Stimulated activated CD4-positive, alpha-beta T cell treated with anti-CD3 and anti-CD28 coated beads, TNF-alpha, amount 100 ng/mL, for 24 hours (primary cell): ENCODE data around the gene NALCN.

Source experiments
- DNase-seq, 3 experiments: peaks; one replicate each; pipeline ENCODE4 v3.0.0-alpha.2; 2020; ENCODE audit warnings: low read depth in 3 of 3

The NALCN gene

GRCh38 chr13:101026736-101027398, 389.4 kb downstream of the NALCN start:
- DNase-seq: no peak

GRCh38 chr13:101026328-101026727, 390.0 kb downstream of the NALCN start:
- no peak for DNase-seq

GRCh38 chr13:101025925-101026324, 390.4 kb downstream of the NALCN start:
- no peak for DNase-seq

DNA sequence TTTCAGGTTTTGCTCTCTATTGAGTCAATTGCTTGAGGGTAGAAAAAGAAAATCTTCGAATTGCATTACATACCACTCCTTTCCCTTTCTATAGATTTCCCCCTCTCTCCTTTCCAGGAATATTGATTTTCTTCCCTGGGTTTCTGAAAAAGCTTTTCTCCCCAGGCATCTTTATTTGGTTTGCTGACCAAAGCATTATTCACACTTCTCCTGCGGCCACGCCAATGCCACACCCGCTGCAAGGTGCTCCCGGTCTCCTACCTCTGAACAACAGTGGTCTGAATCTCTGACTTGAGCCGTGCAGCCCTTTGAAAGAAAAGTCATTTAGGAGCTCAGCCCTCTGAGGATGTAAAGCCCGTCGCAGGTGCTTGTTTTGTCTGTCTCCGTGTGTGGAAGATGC, 390.8 kb downstream of the NALCN start:
- DNase-seq: no peak

GRCh38 chr13:101019126-101019525, 397.2 kb downstream of the NALCN start:
- DNase-seq: no peak

DNA sequence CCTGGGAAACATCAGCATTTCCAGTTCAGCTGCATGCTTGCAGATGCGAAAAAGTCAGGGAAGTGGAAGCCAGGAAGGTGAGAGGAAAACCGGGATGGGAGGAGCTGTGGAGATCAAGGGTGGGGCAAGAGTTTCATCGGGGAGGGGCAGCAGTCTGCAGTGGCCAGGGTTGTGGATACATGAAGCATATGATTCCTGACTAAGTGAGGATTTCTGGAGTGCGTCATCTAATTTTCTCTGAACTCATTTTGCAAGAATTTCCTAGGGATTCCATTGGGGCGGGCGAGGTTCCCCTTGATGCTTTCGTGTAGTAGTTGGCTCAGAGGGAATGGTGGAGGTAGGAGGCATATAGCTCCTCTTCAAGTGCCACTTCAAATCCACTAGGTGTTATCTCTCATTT, 397.6 kb downstream of the NALCN start:
- DNase-seq: no peak

GRCh38 chr13:101017123-101017872, 399.0 kb downstream of the NALCN start:
- DNase-seq: no peak

DNA sequence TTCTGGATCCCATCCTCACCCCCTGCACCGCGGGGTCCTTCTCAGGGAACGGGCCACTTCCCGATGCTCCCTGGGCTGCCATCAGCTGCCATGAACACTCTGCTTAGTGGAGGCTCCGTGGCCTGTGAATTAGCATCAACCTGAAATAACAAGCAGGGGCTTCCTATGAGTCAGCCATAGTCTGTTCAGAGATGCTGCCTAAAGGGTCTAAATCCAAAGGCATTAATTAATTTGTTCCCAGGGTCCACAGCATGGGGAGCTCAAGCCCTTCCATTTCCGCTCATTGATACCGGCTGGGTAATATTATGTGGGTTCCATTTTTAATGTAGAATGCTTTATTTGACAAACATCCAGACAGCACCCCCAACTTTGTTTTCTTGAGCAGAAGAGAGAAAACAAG, 399.8 kb downstream of the NALCN start:
- no peak for DNase-seq

DNA sequence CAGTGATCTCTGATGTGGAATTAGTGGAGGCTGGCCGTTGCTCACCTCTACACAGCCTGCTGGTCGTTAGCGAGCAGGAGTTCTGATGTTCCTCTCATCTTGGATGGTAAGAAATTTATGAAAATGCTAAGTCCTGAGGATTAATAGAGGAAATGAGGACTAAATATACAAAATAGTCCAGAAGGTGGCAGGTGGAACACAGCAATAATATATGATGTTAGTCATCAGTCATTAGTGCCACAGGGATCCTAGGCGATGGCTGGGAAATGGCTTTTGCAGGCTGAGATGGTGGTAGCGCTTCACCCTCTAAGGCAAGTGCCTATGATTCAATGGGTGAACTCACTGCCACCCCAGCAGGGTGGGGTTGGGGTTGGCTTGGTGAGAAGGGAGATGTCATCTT, 403.1 kb downstream of the NALCN start:
- no peak for DNase-seq

DNA sequence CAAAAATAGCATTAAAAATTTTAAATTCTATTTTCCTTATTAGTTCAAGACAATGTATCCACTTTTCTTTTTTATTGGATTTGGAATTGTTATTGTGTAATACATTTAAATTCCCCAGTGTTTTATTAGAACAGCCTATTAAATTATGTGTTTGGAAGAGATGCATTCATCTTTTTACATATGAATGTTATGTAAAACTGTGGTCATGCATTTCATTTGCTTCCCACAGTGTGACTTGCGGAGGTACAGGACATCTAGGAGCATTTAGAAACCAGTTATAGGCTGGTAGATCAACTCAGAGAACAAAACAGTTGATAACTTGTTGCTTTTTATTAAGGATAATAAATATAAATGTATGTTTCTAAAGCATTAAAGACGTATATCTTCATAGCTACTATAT, 406.2 kb downstream of the NALCN start:
- no peak for DNase-seq

- DNase-seq: no peak
Observed at GRCh38 chr13:101007245-101007644, 409.1 kb downstream of the NALCN start.
